HG02981 (cell line): ENCODE results near the gene GRID2.

Source experiments
- ATAC-seq: cut with Tn5 transposase; IDR thresholded peaks from one replicate; pipeline ENCODE4 v1.9.1; 2021; ENCODE audit warnings: mild to moderate bottlenecking, moderate library complexity; ENCODE audit not compliant: unreplicated experiment

GRID2 gene

GRCh38 chr4:92885632-92886031 is 581.9 kb downstream of the GRID2 start:
- no peak for ATAC-seq

GRCh38 chr4:92952426-92952825 is 648.7 kb downstream of the GRID2 start:
- no peak for ATAC-seq

- no peak for ATAC-seq
Measured at GRCh38 chr4:92952897-92953296, 649.1 kb downstream of the GRID2 start.

GRCh38 chr4:92953462-92953861 is 649.7 kb downstream of the GRID2 start:
- ATAC-seq = no peak

- ATAC-seq = no peak
Measured at GRCh38 chr4:92961881-92962280, 658.1 kb downstream of the GRID2 start.

GRCh38 chr4:92962831-92963230 is 659.1 kb downstream of the GRID2 start:
- ATAC-seq = no peak

GRCh38 chr4:92968556-92968955 is 664.8 kb downstream of the GRID2 start:
- no peak for ATAC-seq

- no peak for ATAC-seq
Measured at GRCh38 chr4:92968996-92969395, 665.2 kb downstream of the GRID2 start.

GRCh38 chr4:92969650-92970379 is 666.0 kb downstream of the GRID2 start:
- no peak for ATAC-seq

- no peak for ATAC-seq
Measured at GRCh38 chr4:92970996-92971395, 667.2 kb downstream of the GRID2 start.

- ATAC-seq = no peak
Measured at GRCh38 chr4:92988301-92988700, 684.5 kb downstream of the GRID2 start.

- ATAC-seq = no peak
Measured at GRCh38 chr4:92992758-92993157, 689.0 kb downstream of the GRID2 start.

- no peak for ATAC-seq
Measured at GRCh38 chr4:92994727-92995126, 691.0 kb downstream of the GRID2 start.

GRCh38 chr4:92996533-92996932 is 692.8 kb downstream of the GRID2 start:
- no peak for ATAC-seq

GRCh38 chr4:93000910-93001309 is 697.1 kb downstream of the GRID2 start:
- no peak for ATAC-seq

GRCh38 chr4:93002240-93002639 is 698.5 kb downstream of the GRID2 start:
- no peak for ATAC-seq

- no peak for ATAC-seq
Measured at GRCh38 chr4:93016350-93016749, 712.6 kb downstream of the GRID2 start.

- ATAC-seq = no peak
Measured at GRCh38 chr4:93018243-93018642, 714.5 kb downstream of the GRID2 start.

- no peak for ATAC-seq
Measured at GRCh38 chr4:93018806-93019205, 715.0 kb downstream of the GRID2 start.

GRCh38 chr4:93029769-93030168 is 726.0 kb downstream of the GRID2 start:
- no peak for ATAC-seq

- ATAC-seq = no peak
Measured at GRCh38 chr4:93030670-93031069, 726.9 kb downstream of the GRID2 start.

- ATAC-seq = no peak
Measured at GRCh38 chr4:93031431-93032098, 727.8 kb downstream of the GRID2 start.

- no peak for ATAC-seq
Measured at GRCh38 chr4:93042746-93043145, 739.0 kb downstream of the GRID2 start.
